GM21723 (cell line): ENCODE data around the gene PTCH2.

ENCODE experiments used
- ATAC-seq: cut with Tn5 transposase; IDR thresholded peaks from one replicate; pipeline ENCODE4 v1.9.1; 2021; ENCODE audit warnings: mild to moderate bottlenecking, moderate library complexity; ENCODE audit not compliant: unreplicated experiment

The PTCH2 gene

GRCh38 chr1:44842862-44843655 is at the start of gene PTCH2:
Gene PTCH2 (minus strand): TSS chr1:44843253. CDS start chr1:44842932, 321 bp downstream.
- ATAC-seq, result no peak

GRCh38 chr1:44890007-44890406 is 47.0 kb upstream of the PTCH2 start:
- ATAC-seq, result no peak

- ATAC-seq, result no peak
Measured at GRCh38 chr1:44885406-44885805, 42.4 kb upstream of the PTCH2 start.

- ATAC-seq, result no peak
Measured at GRCh38 chr1:44884746-44885145, 41.7 kb upstream of the PTCH2 start.

GRCh38 chr1:44881011-44881632 is 38.1 kb upstream of the PTCH2 start:
- ATAC-seq, result no peak

- ATAC-seq, result no peak
Measured at GRCh38 chr1:44874155-44874554, 31.1 kb upstream of the PTCH2 start.

- ATAC-seq, result no peak
Measured at GRCh38 chr1:44870096-44870495, 27.0 kb upstream of the PTCH2 start.

GRCh38 chr1:44867801-44868200 is 24.7 kb upstream of the PTCH2 start:
- no peak for ATAC-seq

GRCh38 chr1:44862829-44863401 is 19.9 kb upstream of the PTCH2 start:
- ATAC-seq, result no peak

GRCh38 chr1:44860891-44861425 is 17.9 kb upstream of the PTCH2 start:
- no peak for ATAC-seq

- no peak for ATAC-seq
Measured at GRCh38 chr1:44860331-44860730, 17.3 kb upstream of the PTCH2 start.

GRCh38 chr1:44857446-44857845 is 14.4 kb upstream of the PTCH2 start:
- ATAC-seq, result no peak

- no peak for ATAC-seq
Measured at GRCh38 chr1:44855742-44856141, 12.7 kb upstream of the PTCH2 start.

GRCh38 chr1:44854970-44855369 is 11.9 kb upstream of the PTCH2 start:
- ATAC-seq, result no peak

GRCh38 chr1:44853201-44853600 is 10.1 kb upstream of the PTCH2 start:
- ATAC-seq, result no peak

GRCh38 chr1:44851308-44851707 is 8.3 kb upstream of the PTCH2 start:
- ATAC-seq, result no peak

- ATAC-seq, result no peak
Measured at GRCh38 chr1:44849575-44850132, 6.6 kb upstream of the PTCH2 start.

- ATAC-seq, result no peak
Measured at GRCh38 chr1:44848456-44849181, 5.6 kb upstream of the PTCH2 start.

- ATAC-seq, result no peak
Measured at GRCh38 chr1:44847845-44848244, 4.8 kb upstream of the PTCH2 start.

GRCh38 chr1:44846985-44847384 is 3.9 kb upstream of the PTCH2 start:
- ATAC-seq, result no peak

GRCh38 chr1:44842486-44842861 is 579 bp downstream of the PTCH2 start:
- no peak for ATAC-seq
